ENCODE data around the gene BMPR1A.

- no peak for TF ChIP-seq CTCF (conservative IDR thresholded peaks at IDR 0.05)
- TF ChIP-seq ZFX (IDR thresholded peaks at IDR 0.05), result no peak
These were observed 40.6 kb upstream of the BMPR1A start for GRCh38 chr10:86715836-86716235.

Data from C4-2B (cell line).